DMS 273 (cell line): ENCODE measurements around the gene JARID2.

Experiments
- DNase-seq: peaks from one replicate; lab custom pipeline; 2025; ENCODE audit not compliant: unreplicated experiment; lab: John Stamatoyannopoulos, UW

The JARID2 gene

GRCh38 chr6:15513801-15514711, 268.2 kb downstream of the JARID2 start:
- no peak for DNase-seq

- no peak for DNase-seq
These were observed 269.4 kb downstream of the JARID2 start for GRCh38 chr6:15515226-15515625.

GRCh38 chr6:15515660-15516375, 269.9 kb downstream of the JARID2 start:
- no peak for DNase-seq

GRCh38 chr6:15516378-15516777, 270.5 kb downstream of the JARID2 start:
- no peak for DNase-seq

GRCh38 chr6:15516923-15517560, 271.2 kb downstream of the JARID2 start:
- no peak for DNase-seq

GRCh38 chr6:15517600-15517999, 271.7 kb downstream of the JARID2 start:
- DNase-seq, result no peak

GRCh38 chr6:15518057-15518456, 272.2 kb downstream of the JARID2 start:
- no peak for DNase-seq

GRCh38 chr6:15518878-15519277, 273.0 kb downstream of the JARID2 start:
- no peak for DNase-seq

GRCh38 chr6:15519681-15520080, 273.8 kb downstream of the JARID2 start:
- DNase-seq, result no peak

GRCh38 chr6:15520626-15521203, 274.8 kb downstream of the JARID2 start:
- no peak for DNase-seq

GRCh38 chr6:15521582-15521981, 275.7 kb downstream of the JARID2 start:
- DNase-seq, result no peak

- DNase-seq, result no peak
These were observed 276.2 kb downstream of the JARID2 start for GRCh38 chr6:15522026-15522425.

- no peak for DNase-seq
These were observed 276.6 kb downstream of the JARID2 start for GRCh38 chr6:15522427-15522826.

- DNase-seq, result no peak
These were observed 277.1 kb downstream of the JARID2 start for GRCh38 chr6:15522856-15523529.

GRCh38 chr6:15523679-15524630, 278.1 kb downstream of the JARID2 start:
- no peak for DNase-seq

GRCh38 chr6:15524861-15525401, 279.1 kb downstream of the JARID2 start:
- DNase-seq, result no peak

GRCh38 chr6:15526212-15526701, 280.4 kb downstream of the JARID2 start:
- DNase-seq, result no peak

GRCh38 chr6:15527838-15528617, 282.2 kb downstream of the JARID2 start:
- no peak for DNase-seq
